Measurements from ENCODE around the gene PARP12.

GRCh38 chr7:140067052-140067451 lies 4.3 kb upstream of the PARP12 start:
- no peak for TF ChIP-seq POLR2A (IDR thresholded peaks at IDR 0.05)
- no peak for TF ChIP-seq CTCF (IDR thresholded peaks at IDR 0.05 in 8 of 11, conservative IDR thresholded peaks at IDR 0.05 in 3 of 11)
- no peak for TF ChIP-seq POLR2AphosphoS5 (IDR thresholded peaks at IDR 0.05)
